WTC11 (cell line): ENCODE data around the gene ADCY5. TPM values are rescaled to one million over a fixed set of nuclear protein-coding genes. Genes with fewer than 3 reads are reported as not detected.

ENCODE experiments used
- ATAC-seq: fragments of 200-7000 bp; cut with Tn5 transposase; 2 replicates; pipeline ENCODE4 v1.10.0; 2021; ENCODE audit warnings: mild to moderate bottlenecking, moderate library complexity
- CTCF ChIA-PET: fragments of 300-600 bp; sonication (Branson Sonifier 250); formaldehyde crosslinking; loops from one replicate; lab custom pipeline; 2021; ENCODE audit warnings: antibody characterized with exemption; lab: Charles Lee
- POLR2A ChIA-PET: fragments of 350-600 bp; sonication (Branson Sonifier 250); formaldehyde crosslinking; loops from one replicate; lab custom pipeline; 2021; ENCODE audit warnings: antibody characterized with exemption; lab: Charles Lee
- DNase-seq: peaks from one replicate; pipeline ENCODE4 v3.0.0; 2021; ENCODE audit warnings: low spot score
- H3K27ac Mint-ChIP-seq: 2 replicates; pipeline ENCODE4 v1.8.0; 2021; ENCODE audit warnings: mixed read lengths
- H3K27me3 Mint-ChIP-seq: 2 replicates; pipeline ENCODE4 v1.8.0; 2021; ENCODE audit warnings: low read depth, mild to moderate bottlenecking, moderate library complexity, mixed read lengths
- H3K36me3 Mint-ChIP-seq: 2 replicates; pipeline ENCODE4 v1.8.0; 2021; ENCODE audit warnings: mixed read lengths
- H3K4me1 Mint-ChIP-seq: 2 replicates; pipeline ENCODE4 v1.8.0; 2022; ENCODE audit warnings: mixed read lengths
- H3K4me3 Mint-ChIP-seq: 2 replicates; pipeline ENCODE4 v1.8.0; 2021; ENCODE audit warnings: mild to moderate bottlenecking, moderate library complexity, mixed read lengths
- H3K9me3 Mint-ChIP-seq: 2 replicates; pipeline ENCODE4 v1.8.0; 2021; ENCODE audit warnings: mixed read lengths
- ATF3 ChIP-seq: sonication (generic); formaldehyde crosslinking; conservative IDR thresholded peaks from 2 replicates; pipeline ENCODE4 v1.8.1; 2022; ENCODE audit warnings: mild to moderate bottlenecking, missing genetic modification reagents
- ATF6 ChIP-seq: sonication (generic); formaldehyde crosslinking; IDR thresholded peaks from 2 replicates; pipeline ENCODE4 v1.8.1; 2023; ENCODE audit warnings: mild to moderate bottlenecking, missing genetic modification reagents
- CBFB ChIP-seq: sonication (generic); formaldehyde crosslinking; IDR thresholded peaks from 2 replicates; pipeline ENCODE4 v1.8.1; 2022; ENCODE audit warnings: mild to moderate bottlenecking, low read depth, missing genetic modification reagents
- EMX1 ChIP-seq: fragments of 250-450 bp; sonication (Bioruptor Pico); IDR thresholded peaks from 2 replicates; pipeline ENCODE4 v1.8.0; 2021; ENCODE audit warnings: mild to moderate bottlenecking
- ERG ChIP-seq: fragments of 250-450 bp; sonication (Bioruptor Pico); IDR thresholded peaks from 2 replicates; pipeline ENCODE4 v1.8.0; 2021; ENCODE audit warnings: mild to moderate bottlenecking
- MXD4 ChIP-seq: fragments of 250-450 bp; sonication (Bioruptor Pico); IDR thresholded peaks from 2 replicates; pipeline ENCODE4 v1.8.0; 2021; ENCODE audit warnings: mild to moderate bottlenecking, moderate library complexity, borderline replicate concordance
- PREB ChIP-seq: sonication (generic); formaldehyde crosslinking; IDR thresholded peaks from 2 replicates; pipeline ENCODE4 v1.8.1; 2022; ENCODE audit warnings: mild to moderate bottlenecking, missing genetic modification reagents, moderate library complexity, borderline replicate concordance
- STAT6 ChIP-seq: sonication (generic); formaldehyde crosslinking; conservative IDR thresholded peaks from 2 replicates; pipeline ENCODE4 v1.8.1; 2023; ENCODE audit warnings: mild to moderate bottlenecking, low read depth, missing genetic modification reagents, moderate library complexity
- TEAD4 ChIP-seq: sonication (generic); formaldehyde crosslinking; IDR thresholded peaks from 2 replicates; pipeline ENCODE4 v1.8.0; 2022; ENCODE audit warnings: mild to moderate bottlenecking, missing genetic modification reagents
- TP53 ChIP-seq: sonication (generic); formaldehyde crosslinking; IDR thresholded peaks from 2 replicates; pipeline ENCODE4 v1.8.1; 2023; ENCODE audit warnings: mild to moderate bottlenecking, missing genetic modification reagents
- ZBTB21 ChIP-seq: sonication (generic); formaldehyde crosslinking; IDR thresholded peaks from 2 replicates; pipeline ENCODE4 v1.8.1; 2023; ENCODE audit warnings: mild to moderate bottlenecking, missing genetic modification reagents, borderline replicate concordance
- ZNF138 ChIP-seq: sonication (generic); formaldehyde crosslinking; conservative IDR thresholded peaks from 2 replicates; pipeline ENCODE4 v1.8.1; 2022; ENCODE audit warnings: mild to moderate bottlenecking, moderate library complexity, missing genetic modification reagents
- ZNF232 ChIP-seq: sonication (generic); formaldehyde crosslinking; IDR thresholded peaks from 2 replicates; pipeline ENCODE4 v1.8.0; 2022; ENCODE audit warnings: mild to moderate bottlenecking, missing genetic modification reagents
- ZNF281 ChIP-seq: sonication (generic); formaldehyde crosslinking; IDR thresholded peaks from 2 replicates; pipeline ENCODE4 v1.8.0; 2023; ENCODE audit warnings: mild to moderate bottlenecking, missing genetic modification reagents
- ZNF396 ChIP-seq: fragments of 250-450 bp; sonication (Bioruptor Pico); IDR thresholded peaks from 2 replicates; pipeline ENCODE4 v1.8.0; 2021; ENCODE audit warnings: mild to moderate bottlenecking, moderate library complexity, borderline replicate concordance
- ZNF512 ChIP-seq: sonication (generic); formaldehyde crosslinking; IDR thresholded peaks from 2 replicates; pipeline ENCODE4 v1.8.1; 2022; ENCODE audit warnings: missing genetic modification reagents, borderline replicate concordance
- total RNA-seq: library from RNA; stranded (reverse); gene quantifications from 3 replicates; pipeline ENCODE4 v1.2.3, GENCODE V29; 2021

The ADCY5 gene
- total RNA-seq, 1 experiment from 2014 or later = 23.5 TPM

- TF ChIP-seq ERG (no peak), STAT6 (CRISPR knock-in tag) (no peak)
Measured at GRCh38 chr3:123337948-123338619, 110.8 kb downstream of the ADCY5 start (continued).

- no peaks in the 10 kb centered on the region for H3K4me1 Mint-ChIP-seq
- no peaks in the 10 kb centered on the region for H3K36me3 Mint-ChIP-seq
- H3K27ac Mint-ChIP-seq = no peak overlapping the region
- H3K4me3 Mint-ChIP-seq = no peak overlapping the region
- POLR2A ChIA-PET = no interaction called here
- H3K27me3 Mint-ChIP-seq = no peaks in the 10 kb centered on the region
- peaks cover 7% of the 10 kb centered on the region for H3K9me3 Mint-ChIP-seq
- CTCF ChIA-PET = interaction anchor here (1.4 to 1.5 kb wide), 2 partner anchors 8 to 51 kb away, joined by 3 to 4 read pairs; no protein-coding TSS in a partner anchor
- DNase-seq (no peak), ATAC-seq (no peak)
- TF ChIP-seq ZNF281 (CRISPR knock-in tag) (no peak), ATF6 (CRISPR knock-in tag) (no peak), PREB (CRISPR knock-in tag) (no peak), ZNF396 (CRISPR knock-in tag) (no peak), TP53 (CRISPR knock-in tag) (no peak)
Measured at GRCh38 chr3:123337226-123337625, 111.7 kb downstream of the ADCY5 start.

GRCh38 chr3:123336441-123336851, 112.4 kb downstream of the ADCY5 start:
- POLR2A ChIA-PET = no interaction called here
- H3K9me3 Mint-ChIP-seq = peaks cover 7% of the 10 kb centered on the region
- H3K4me3 Mint-ChIP-seq = no peak overlapping the region
- no peak overlapping the region for H3K27ac Mint-ChIP-seq
- ATAC-seq (no peak), DNase-seq (no peak)
- H3K36me3 Mint-ChIP-seq = no peaks in the 10 kb centered on the region
- CTCF ChIA-PET = interaction anchor here (1.0 to 1.5 kb wide), 3 partner anchors 7 to 50 kb away, joined by 3 to 4 read pairs (median 4); no protein-coding TSS in a partner anchor
- no peaks in the 10 kb centered on the region for H3K4me1 Mint-ChIP-seq
- no peaks in the 10 kb centered on the region for H3K27me3 Mint-ChIP-seq
- TF ChIP-seq MXD4 (CRISPR knock-in tag) (no peak), ZNF512 (CRISPR knock-in tag) (no peak), TEAD4 (CRISPR knock-in tag) (no peak), ZBTB21 (no peak), ZNF232 (CRISPR knock-in tag) (no peak), ATF6 (CRISPR knock-in tag) (no peak), CBFB (CRISPR knock-in tag) (no peak), ATF3 (no peak), EMX1 (CRISPR knock-in tag) (no peak), ZNF138 (no peak)
